HG02623 (cell line): ENCODE results near the gene ELAVL1.

Source experiments
- ATAC-seq: cut with Tn5 transposase; IDR thresholded peaks from one replicate; pipeline ENCODE4 v1.9.1; 2021; ENCODE audit warnings: moderate library complexity; ENCODE audit not compliant: unreplicated experiment

The ELAVL1 gene

GRCh38 chr19:7914598-7915045, 90.8 kb downstream of the ELAVL1 start, which contains the start of gene TGFBR3L:
Gene TGFBR3L, plus strand, starts transcription at chr19:7914830.
- no peak for ATAC-seq

DNA sequence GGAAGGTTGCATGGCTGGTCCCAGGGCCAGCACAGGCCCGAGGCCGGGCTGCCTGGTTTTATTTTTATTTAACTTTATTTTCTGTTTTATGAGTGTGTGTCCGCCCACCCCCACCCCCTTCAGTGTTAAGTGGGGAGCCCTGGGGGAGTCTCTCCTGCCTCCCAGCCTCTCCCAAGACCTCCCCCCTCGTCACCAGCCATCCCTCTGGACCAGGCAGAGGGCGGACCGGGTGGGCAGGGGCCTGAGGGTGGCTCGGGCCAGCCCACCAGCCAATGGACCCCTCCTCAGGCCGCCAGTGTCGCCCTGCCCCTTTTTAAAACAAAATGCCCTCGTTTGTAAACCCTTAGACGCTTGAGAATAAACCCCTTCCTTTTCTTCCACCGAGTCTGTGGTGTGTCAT, 91.3 kb downstream of the ELAVL1 start:
- no peak for ATAC-seq

GRCh38 chr19:7913652-7914051, 91.8 kb downstream of the ELAVL1 start:
- no peak for ATAC-seq

DNA sequence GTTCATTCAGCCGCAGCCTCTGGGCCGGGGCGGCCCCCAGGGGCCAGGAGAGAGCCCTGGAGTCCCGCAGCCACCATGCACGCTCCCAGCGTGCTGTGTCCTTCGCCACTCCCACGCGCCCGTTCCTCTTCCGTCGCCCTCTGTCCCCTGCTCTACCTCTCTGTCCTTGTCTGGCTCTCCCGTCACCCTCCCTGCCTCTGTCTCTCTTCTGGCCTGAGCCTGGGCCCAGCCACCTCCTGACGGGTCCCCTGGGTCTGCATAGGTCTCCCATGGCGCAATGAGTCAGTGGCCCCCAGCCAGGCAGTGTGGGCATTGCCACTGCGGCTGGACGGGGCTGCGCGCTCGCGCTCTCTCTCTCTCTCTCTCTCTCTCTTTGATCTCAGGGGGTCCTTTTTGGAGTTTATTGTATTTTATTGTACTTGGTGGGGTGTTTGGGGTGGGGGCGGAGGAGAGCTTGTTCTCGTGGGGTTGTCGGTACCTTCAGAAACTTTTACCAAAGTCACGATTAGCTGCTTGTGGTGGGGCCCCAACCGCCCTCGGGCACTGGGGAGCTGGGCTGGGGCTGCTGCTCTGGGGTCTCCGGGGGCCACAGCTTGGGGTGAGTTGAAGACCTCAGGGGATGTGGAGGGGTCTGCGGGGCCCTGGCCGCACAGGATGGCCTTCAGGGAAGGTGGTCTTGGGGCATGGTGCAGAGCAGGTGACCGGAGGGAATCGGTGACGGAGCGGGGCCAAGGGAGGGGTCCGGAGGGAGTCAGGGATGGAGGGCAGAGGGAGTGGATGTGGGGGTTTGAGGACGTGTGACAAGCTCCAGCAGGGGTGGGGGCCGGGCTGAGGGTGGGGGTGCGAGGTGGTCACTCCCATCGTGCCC, 92.5 kb downstream of the ELAVL1 start:
- ATAC-seq, result no peak

GRCh38 chr19:7912144-7912696, 93.2 kb downstream of the ELAVL1 start:
- no peak for ATAC-seq

GRCh38 chr19:7911508-7912143, 93.8 kb downstream of the ELAVL1 start:
- ATAC-seq, result no peak

- ATAC-seq, result no peak
Measured at GRCh38 chr19:7910321-7911161, 94.9 kb downstream of the ELAVL1 start.

- ATAC-seq, result no peak
Measured at GRCh38 chr19:7909471-7910067, 95.9 kb downstream of the ELAVL1 start.

DNA sequence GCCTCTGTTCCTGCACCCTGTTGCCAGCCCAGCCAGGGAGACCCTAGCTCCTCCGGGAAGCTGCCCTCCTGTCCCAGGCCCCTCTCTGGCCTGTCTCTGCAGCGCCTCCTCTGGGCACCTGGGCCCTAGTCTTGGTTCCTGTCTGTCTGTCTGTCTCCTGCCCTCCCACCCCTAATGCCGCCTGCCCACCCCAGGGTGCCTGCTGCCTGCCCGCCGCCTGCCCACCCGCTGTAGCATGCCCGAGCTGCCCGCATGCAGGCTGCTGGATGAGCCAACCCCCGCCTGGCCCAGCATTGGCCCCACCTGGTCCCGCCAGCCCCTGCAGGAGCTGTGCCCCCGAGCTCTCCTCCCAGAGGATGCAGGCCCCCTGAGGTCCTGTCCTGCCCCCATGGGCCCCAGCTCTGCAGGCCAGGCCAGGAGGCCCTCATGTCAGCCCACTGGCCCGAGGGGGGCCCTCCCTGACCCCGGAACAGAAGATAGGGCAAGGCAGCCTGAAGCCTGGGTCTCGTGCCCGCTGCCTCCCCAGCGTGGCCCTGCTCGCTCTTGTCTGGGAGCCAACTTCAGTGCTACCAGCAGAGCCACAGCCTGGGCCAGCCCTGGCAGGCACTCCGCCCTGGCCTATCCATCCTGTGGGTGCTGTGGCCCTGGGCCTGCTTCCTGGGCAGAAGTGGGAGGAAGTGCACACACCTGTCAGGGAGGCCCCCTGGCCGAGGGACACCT, 96.5 kb downstream of the ELAVL1 start:
- ATAC-seq, result no peak
